Neuronal stem cell (in vitro differentiated cells): ENCODE data around the gene CHD6.

Experiments
- DNase-seq: peaks from one replicate; pipeline ENCODE4 v3.0.0-alpha.2; 2013; ENCODE audit warnings: low spot score
- H2AFZ ChIP-seq: one replicate; pipeline ENCODE4 v1.6.1; 2013; ENCODE audit warnings: mild to moderate bottlenecking, low read length, inconsistent platforms
- H2AK5ac ChIP-seq: 2 replicates; pipeline ENCODE4 v1.6.1; 2013; ENCODE audit warnings: low read depth, mild to moderate bottlenecking, inconsistent platforms, low read length, moderate library complexity, mixed read lengths
- H2BK120ac ChIP-seq: 2 replicates; pipeline ENCODE4 v1.6.1; 2013; ENCODE audit warnings: low read depth, mild to moderate bottlenecking, inconsistent platforms, low read length, moderate library complexity, mixed read lengths
- H2BK12ac ChIP-seq: one replicate; pipeline ENCODE4 v1.6.1; 2013; ENCODE audit warnings: low read length, inconsistent platforms
- H2BK15ac ChIP-seq: 2 replicates; pipeline ENCODE4 v1.6.1; 2013; ENCODE audit warnings: mild to moderate bottlenecking, low read length, inconsistent platforms, mixed read lengths
- H2BK5ac ChIP-seq: one replicate; pipeline ENCODE4 v1.6.1; 2013; ENCODE audit warnings: inconsistent platforms, mild to moderate bottlenecking, low read length, moderate library complexity
- H3K14ac ChIP-seq: one replicate; pipeline ENCODE4 v1.6.1; 2013; ENCODE audit warnings: low read length, inconsistent platforms
- H3K18ac ChIP-seq: 2 replicates; pipeline ENCODE4 v1.6.1; 2013; ENCODE audit warnings: low read length, inconsistent platforms
- H3K23ac ChIP-seq: 2 replicates; pipeline ENCODE4 v1.6.1; 2013; ENCODE audit warnings: low read depth, mild to moderate bottlenecking, mixed read lengths, low read length, inconsistent platforms; ENCODE audit not compliant: poor library complexity
- H3K27ac ChIP-seq: replicated peaks from 3 replicates; pipeline ENCODE4 v1.5.1; 2013; ENCODE audit warnings: low read length, inconsistent platforms
- H3K27me3 ChIP-seq, 3 experiments: 2 replicates each; pipeline ENCODE4 v1.6.1; 2013; ENCODE audit warnings: low read length in 3 of 3, mild to moderate bottlenecking in 2 of 3, inconsistent platforms in 1 of 3, low read depth in 1 of 3, mixed read lengths in 1 of 3, moderate library complexity in 1 of 3; ENCODE audit not compliant: control insufficient read depth in 3 of 3, insufficient read depth in 3 of 3
- H3K36me3 ChIP-seq, 2 donors: replicated peaks in 1 of 2; 2 replicates each; pipeline ENCODE4 v1.6.1; 2013; ENCODE audit warnings: low read length in 2 of 2; ENCODE audit not compliant: control insufficient read depth in 2 of 2, insufficient read depth in 2 of 2
- H3K4ac ChIP-seq: 2 replicates; pipeline ENCODE4 v1.6.1; 2013; ENCODE audit warnings: inconsistent platforms, mild to moderate bottlenecking, low read length, moderate library complexity
- H3K4me1 ChIP-seq, 2 donors: 1 replicate in 1 of 2; 2 replicates in 1 of 2; pipeline ENCODE4 v1.6.1; 2013; ENCODE audit warnings: low read length in 2 of 2, low read depth in 1 of 2; ENCODE audit not compliant: control insufficient read depth in 2 of 2, insufficient read depth in 1 of 2
- H3K4me2 ChIP-seq: one replicate; pipeline ENCODE4 v1.6.1; 2013; ENCODE audit warnings: mild to moderate bottlenecking, low read length, inconsistent platforms; ENCODE audit not compliant: insufficient read depth, poor library complexity, severe bottlenecking
- H3K4me3 ChIP-seq, 2 donors: 2 replicates each; pipeline ENCODE4 v1.5.1; 2013; ENCODE audit warnings: low read length in 2 of 2, mild to moderate bottlenecking in 2 of 2, inconsistent platforms in 1 of 2, moderate library complexity in 1 of 2
- H3K79me1 ChIP-seq: one replicate; pipeline ENCODE4 v1.6.1; 2013; ENCODE audit warnings: low read depth, mild to moderate bottlenecking, inconsistent platforms, low read length, moderate library complexity
- H3K9ac ChIP-seq: one replicate; pipeline ENCODE4 v1.6.1; 2013; ENCODE audit warnings: mild to moderate bottlenecking, low read depth, low read length, inconsistent platforms; ENCODE audit not compliant: poor library complexity
- H3K9me3 ChIP-seq, 2 donors: replicated peaks in 1 of 2; 2 replicates each; pipeline versions ENCODE3 to v1.6.1; 2013; ENCODE audit warnings: low read length in 2 of 2, mild to moderate bottlenecking in 2 of 2, inconsistent platforms in 1 of 2, low read depth in 1 of 2, mixed read lengths in 1 of 2, moderate library complexity in 1 of 2; ENCODE audit not compliant: control insufficient read depth in 2 of 2, insufficient read depth in 1 of 2
- H4K8ac ChIP-seq: one replicate; pipeline ENCODE4 v1.6.1; 2013; ENCODE audit warnings: low read depth, mild to moderate bottlenecking, inconsistent platforms, low read length, moderate library complexity
- H4K91ac ChIP-seq: one replicate; pipeline ENCODE4 v1.6.1; 2013; ENCODE audit warnings: low read length, low read depth, mild to moderate bottlenecking, inconsistent platforms; ENCODE audit not compliant: poor library complexity
- WGBS, 2 donors: extraction: QIAGEN DNeasy Blood & Tissue Kit; methylation state at CpG; one replicate each; pipeline ENCODE4 v1.1.7; 2013; ENCODE audit warnings: missing lambda C conversion rate in 2 of 2, mixed read lengths in 1 of 2; ENCODE audit not compliant: insufficient read length in 2 of 2, insufficient replicate concordance in 1 of 2; ENCODE audit errors: extremely low coverage in 2 of 2; 5-methylcytosine and 5-hydroxymethylcytosine counted together

Gene CHD6

DNA sequence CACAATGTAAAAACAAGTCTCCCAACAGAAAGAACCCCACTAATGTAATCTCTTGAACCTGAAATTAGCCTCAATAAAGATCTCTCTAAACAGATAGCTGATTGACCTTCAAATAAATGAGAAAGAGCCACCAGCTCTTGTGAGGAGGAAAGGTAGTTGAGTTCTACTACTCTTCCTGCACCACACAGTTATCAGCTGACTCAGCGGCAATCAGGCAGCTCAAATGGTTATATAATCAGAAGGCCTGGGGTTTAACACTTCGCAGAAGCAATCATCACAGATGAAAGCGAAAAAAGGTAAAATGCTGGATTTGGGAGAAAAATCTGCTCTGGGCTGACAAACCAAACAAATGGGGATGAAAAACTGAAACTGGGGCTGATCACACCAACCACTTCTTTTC, 91.8 kb downstream of the CHD6 start:
- Histone ChIP-seq H3K4me1 (no peaks in the 10 kb centered on the region), H3K79me1 (peaks cover 2% of the 10 kb centered on the region), H3K9me3 (no peaks in the 10 kb centered on the region), H2BK15ac (no peak overlapping the region), H2BK120ac (no peak overlapping the region), H3K4me3 (no peak overlapping the region), H3K23ac (no peak overlapping the region), H2BK12ac (no peak overlapping the region), H2AK5ac (no peak overlapping the region), H3K18ac (no peak overlapping the region), H4K8ac (no peak overlapping the region), H2BK5ac (no peak overlapping the region), H3K27me3 (no peaks in the 10 kb centered on the region), H3K9ac (no peak overlapping the region), H4K91ac (no peak overlapping the region), H3K27ac (no peak overlapping the region), H3K4me2 (no peak overlapping the region), H2AFZ (no peak overlapping the region), H3K4ac (no peak overlapping the region), H3K14ac (no peak overlapping the region), H3K36me3 (peaks cover 2 to 40% of the 10 kb centered on the region in 2 donors)
- WGBS, 2 donors = no CpG with 5 or more reads among the region's 3 CpGs
- DNase-seq = no peak

DNA sequence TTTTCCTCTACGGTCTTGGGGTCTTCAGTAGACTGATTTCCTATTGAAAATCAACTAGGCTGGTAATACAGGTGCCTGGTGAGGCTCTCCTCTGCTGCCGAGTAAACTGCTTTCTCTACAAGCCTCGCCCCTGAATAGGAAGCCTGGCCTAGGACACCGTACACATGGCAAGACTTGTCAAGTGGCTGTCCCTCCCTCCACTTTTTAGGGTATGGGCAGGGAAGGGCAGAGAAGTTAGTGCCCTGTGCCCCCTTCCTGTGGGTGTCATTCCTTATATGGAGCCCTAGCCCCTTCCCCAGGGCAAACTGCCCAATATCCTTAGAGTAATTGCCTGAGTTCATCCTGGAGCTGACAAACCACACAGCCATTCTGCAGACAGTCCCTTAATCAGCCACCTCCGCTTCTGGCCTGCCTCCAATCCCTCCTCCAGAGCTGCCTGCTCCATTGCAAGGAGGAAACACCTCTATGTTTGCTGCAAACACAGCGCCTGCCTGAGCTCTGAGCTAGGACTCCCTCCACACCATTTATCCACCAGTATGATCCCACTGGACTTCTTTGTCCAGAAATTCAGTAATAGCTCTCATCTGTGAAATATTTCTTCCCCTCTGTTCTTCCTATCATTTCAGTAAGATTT, 93.1 kb downstream of the CHD6 start:
- Histone ChIP-seq H3K9me3 (no peaks in the 10 kb centered on the region), H2BK120ac (no peak overlapping the region), H3K4ac (no peak overlapping the region), H3K27me3 (no peaks in the 10 kb centered on the region), H3K4me3 (no peak overlapping the region), H2BK15ac (no peak overlapping the region), H2BK12ac (no peak overlapping the region), H3K9ac (no peak overlapping the region), H3K27ac (no peak overlapping the region), H2BK5ac (no peak overlapping the region), H4K91ac (no peak overlapping the region), H3K4me1 (no peaks in the 10 kb centered on the region), H2AFZ (no peak overlapping the region), H3K36me3 (peaks cover 2 to 33% of the 10 kb centered on the region in 2 donors), H3K4me2 (no peak overlapping the region), H2AK5ac (no peak overlapping the region), H4K8ac (no peak overlapping the region), H3K14ac (no peak overlapping the region), H3K18ac (no peak overlapping the region), H3K23ac (no peak overlapping the region), H3K79me1 (peaks cover 2% of the 10 kb centered on the region)
- no peak for DNase-seq
- WGBS, 2 donors = no CpG with 5 or more reads among the region's 6 CpGs

DNA sequence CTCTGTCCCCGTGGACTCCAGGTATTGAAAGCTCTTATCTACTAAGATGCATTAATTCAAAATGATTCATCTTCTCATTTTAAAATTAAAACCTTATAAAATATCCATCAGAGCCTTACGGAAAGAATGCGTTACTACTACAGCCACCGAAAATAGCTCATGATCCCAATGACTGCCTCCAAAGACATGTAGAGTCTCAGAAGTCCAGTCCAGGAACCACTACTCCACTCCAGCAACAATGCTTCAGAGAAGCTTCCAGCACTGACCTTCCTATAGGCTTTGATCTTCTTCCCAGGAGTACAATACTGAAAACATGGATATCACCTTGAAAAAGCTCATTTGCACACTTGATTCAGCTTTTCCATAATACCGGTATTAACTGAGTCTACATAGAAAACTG, 94.3 kb downstream of the CHD6 start:
- Histone ChIP-seq H3K27ac (no peak overlapping the region), H2AFZ (no peak overlapping the region), H2BK12ac (no peak overlapping the region), H3K27me3 (no peaks in the 10 kb centered on the region), H2BK15ac (no peak overlapping the region), H3K79me1 (peaks cover 3% of the 10 kb centered on the region), H3K4me2 (no peak overlapping the region), H4K8ac (no peak overlapping the region), H2BK5ac (no peak overlapping the region), H3K18ac (no peak overlapping the region), H3K4me3 (no peak overlapping the region), H3K9ac (no peak overlapping the region), H4K91ac (no peak overlapping the region), H3K23ac (no peak overlapping the region), H3K36me3 (peaks cover 2 to 30% of the 10 kb centered on the region in 2 donors), H3K4ac (no peak overlapping the region), H3K14ac (no peak overlapping the region), H2AK5ac (no peak overlapping the region), H3K4me1 (no peaks in the 10 kb centered on the region), H3K9me3 (no peaks in the 10 kb centered on the region), H2BK120ac (no peak overlapping the region)
- no peak for DNase-seq
- WGBS, 2 donors = no CpG with 5 or more reads among the region's 5 CpGs

DNA sequence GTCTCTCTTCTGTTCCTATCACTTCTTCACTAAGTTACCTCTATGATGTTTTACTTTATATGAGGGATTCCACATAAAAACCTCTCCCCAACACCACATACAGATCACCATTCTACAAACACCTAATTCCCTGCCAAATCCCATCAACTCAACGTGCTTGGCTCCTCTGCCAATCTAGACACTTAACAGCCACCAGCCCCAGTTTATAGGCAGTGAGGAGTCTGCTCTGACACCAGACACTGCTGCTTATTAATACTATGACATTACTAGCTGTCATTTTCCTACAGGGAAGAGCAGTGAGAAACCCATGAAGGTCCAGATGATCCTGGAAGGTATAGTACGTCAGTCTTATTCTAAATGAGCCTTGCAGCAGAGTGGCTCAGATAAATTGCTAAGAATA, 104.3 kb downstream of the CHD6 start:
- Histone ChIP-seq H3K4me2 (no peak overlapping the region), H3K4me3 (no peak overlapping the region), H3K36me3 (peaks cover 9 to 63% of the 10 kb centered on the region in 2 donors), H3K18ac (no peak overlapping the region), H3K4ac (no peak overlapping the region), H3K23ac (no peak overlapping the region), H3K79me1 (peaks cover 1% of the 10 kb centered on the region), H3K14ac (no peak overlapping the region), H4K8ac (no peak overlapping the region), H3K27ac (no peak overlapping the region), H3K9me3 (no peaks in the 10 kb centered on the region), H2AFZ (no peak overlapping the region), H2BK15ac (no peak overlapping the region), H4K91ac (no peak overlapping the region), H2BK12ac (no peak overlapping the region), H3K27me3 (peaks cover 0 to 2% (median 0%) of the 10 kb centered on the region in 3 experiments), H3K9ac (no peak overlapping the region), H2BK5ac (no peak overlapping the region), H2AK5ac (no peak overlapping the region), H3K4me1 (peaks cover 0 to 2% of the 10 kb centered on the region in 2 donors), H2BK120ac (no peak overlapping the region)
- 100% methylated on average over 1 of the region's 2 CpGs; no CpG with 5 or more reads in 1 of the 2 donors for WGBS, 2 donors
- DNase-seq = no peak
